CD4-positive, alpha-beta T cell (primary cell): ENCODE measurements around the gene NCF2. TPM values are rescaled to one million over a fixed set of nuclear protein-coding genes. Genes with fewer than 3 reads are reported as not detected.

Experiments
- ATAC-seq: fragments of 200-7000 bp; cut with Tn5 transposase; one replicate; pipeline ENCODE4 v1.10.0; 2022; ENCODE audit warnings: mild to moderate bottlenecking; ENCODE audit not compliant: poor library complexity
- CTCF ChIA-PET: fragments of 350-600 bp; sonication (Branson Sonifier 250); formaldehyde crosslinking; loops from one replicate; lab custom pipeline; 2021; ENCODE audit warnings: antibody characterized with exemption, inconsistent platforms; lab: Charles Lee
- POLR2A ChIA-PET: fragments of 350-600 bp; sonication (Branson Sonifier 250); formaldehyde crosslinking; loops from one replicate; lab custom pipeline; 2021; ENCODE audit warnings: antibody characterized with exemption, inconsistent platforms; lab: Charles Lee
- DNase-seq, 14 experiments: peaks; one replicate each; pipeline ENCODE4 v3.0.0-alpha.2; 2013 to 2020; ENCODE audit warnings: mixed read lengths in 2 of 14
- H3K27ac ChIP-seq, 2 donors: one replicate each; pipeline versions ENCODE4 v1.5.1 to v1.7.0; 2013; ENCODE audit warnings: low read length in 2 of 2, low read depth in 1 of 2, mild to moderate bottlenecking in 1 of 2
- H3K27me3 ChIP-seq, 2 experiments: 1 replicate in 1 of 2; 2 replicates in 1 of 2; pipeline versions ENCODE4 v1.6.1 to v1.7.0; 2013; ENCODE audit warnings: low read length in 2 of 2, control low read depth in 1 of 2, mild to moderate bottlenecking in 1 of 2, moderate library complexity in 1 of 2; ENCODE audit not compliant: insufficient read depth in 2 of 2, control insufficient read depth in 1 of 2
- H3K36me3 ChIP-seq: one replicate; pipeline ENCODE4 v1.6.1; 2013; ENCODE audit warnings: low read length, control low read depth; ENCODE audit not compliant: insufficient read depth
- H3K4me1 ChIP-seq: one replicate; pipeline ENCODE4 v1.6.1; 2013; ENCODE audit warnings: low read length, control low read depth; ENCODE audit not compliant: insufficient read depth
- H3K4me3 ChIP-seq: one replicate; pipeline ENCODE4 v1.5.1; 2013; ENCODE audit warnings: mild to moderate bottlenecking, low read length, moderate library complexity
- H3K9me3 ChIP-seq, 2 experiments: 1 replicate in 1 of 2; 2 replicates in 1 of 2; pipeline versions ENCODE4 v1.6.1 to v1.7.0; 2013; ENCODE audit warnings: low read length in 2 of 2, mild to moderate bottlenecking in 2 of 2, control low read depth in 1 of 2, moderate library complexity in 1 of 2; ENCODE audit not compliant: control insufficient read depth in 1 of 2, insufficient read depth in 1 of 2
- H3K27ac Mint-ChIP-seq: one replicate; pipeline ENCODE4 v1.8.0; 2020; ENCODE audit warnings: mixed read lengths
- H3K27me3 Mint-ChIP-seq: one replicate; pipeline ENCODE4 v1.8.0; 2021; ENCODE audit warnings: mixed read lengths
- H3K36me3 Mint-ChIP-seq: one replicate; pipeline ENCODE4 v1.8.0; 2021; ENCODE audit warnings: low read depth, mixed read lengths
- H3K4me1 Mint-ChIP-seq: one replicate; pipeline ENCODE4 v1.8.0; 2021; ENCODE audit warnings: low read depth, mixed read lengths
- H3K4me3 Mint-ChIP-seq: one replicate; pipeline ENCODE4 v1.8.0; 2020; ENCODE audit warnings: mild to moderate bottlenecking, mixed read lengths
- H3K9me3 Mint-ChIP-seq: one replicate; pipeline ENCODE4 v1.8.0; 2020; ENCODE audit warnings: mixed read lengths
- CTCF ChIP-seq: fragments of 200-600 bp; IDR thresholded peaks from one replicate; pipeline ENCODE4 v1.8.0; 2022; ENCODE audit warnings: antibody characterized with exemption, mild to moderate bottlenecking
- intact Hi-C, 2 experiments: fragments of 100-400 bp; cut with DNase I in 1 of 2; cut with micrococcal nuclease in 1 of 2; formaldehyde crosslinking; loops; one replicate each; pipeline versions ENCODE4 v1.15.1 to v1.9.0; 2023 to 2025; cut with DNase I, micrococcal nuclease
- total RNA-seq, 174 experiments: library from RNA in 2 of 174; stranded (reverse) in 2 of 174; gene quantifications; one replicate each; pipeline ENCODE4 v1.2.3 and lab custom pipeline; 2021 to 2026

NCF2 gene
- total RNA-seq, 2 experiments from 2014 or later, result 2.9 to 3.1 TPM

- Histone ChIP-seq H3K36me3 (no peaks in the 10 kb centered on the region), H3K27me3 (no peaks in the 10 kb centered on the region), H3K4me1 (peaks cover 17% of the 10 kb centered on the region), H3K4me3 (peak overlapping the region; percentile 28), H3K27ac (no peak overlapping the region), H3K9me3 (no peaks in the 10 kb centered on the region)
- Mint-ChIP-seq H3K4me1 (peaks cover 26% of the 10 kb centered on the region), H3K4me3 (no peak overlapping the region), H3K27me3 (no peaks in the 10 kb centered on the region), H3K27ac (peak overlapping the region; percentile 70), H3K36me3 (no peaks in the 10 kb centered on the region), H3K9me3 (no peaks in the 10 kb centered on the region)
- TF ChIP-seq CTCF, result no peak
- DNase-seq, result no peak
- ATAC-seq, result no peak
- CTCF ChIA-PET, result no interaction called here
- POLR2A ChIA-PET, result interaction anchor here (1.0 to 1.6 kb wide), 2 partner anchors 9 to 44 kb away, joined by 3 to 10 read pairs; no protein-coding TSS in a partner anchor
- intact Hi-C loops, result no loop called here
Observed at GRCh38 chr1:183589384-183589783, 875 bp downstream of the NCF2 start.

GRCh38 chr1:183588827-183589226 lies 1.4 kb downstream of the NCF2 start:
- peak overlapping the region; percentile 28 for H3K4me3 ChIP-seq

GRCh38 chr1:183586926-183587325 lies 3.3 kb downstream of the NCF2 start:
- Mint-ChIP-seq H3K4me3 (no peak overlapping the region), H3K9me3 (no peaks in the 10 kb centered on the region), H3K27ac (no peak overlapping the region), H3K27me3 (no peaks in the 10 kb centered on the region), H3K36me3 (no peaks in the 10 kb centered on the region), H3K4me1 (peaks cover 26% of the 10 kb centered on the region)
- H3K27ac ChIP-seq, result no peak overlapping the region
- TF ChIP-seq CTCF, result no peak
- no peaks in the 10 kb centered on the region for H3K27me3 ChIP-seq
- POLR2A ChIA-PET, result no interaction called here
- DNase-seq, result no peak
- CTCF ChIA-PET, result no interaction called here
- no peaks in the 10 kb centered on the region for H3K9me3 ChIP-seq
- intact Hi-C loops, result no loop called here
- peaks cover 17% of the 10 kb centered on the region for H3K4me1 ChIP-seq
- ATAC-seq, result no peak
- no peak overlapping the region for H3K4me3 ChIP-seq
- H3K36me3 ChIP-seq, result no peaks in the 10 kb centered on the region

More at GRCh38 chr1:183588827-183589226, 1.4 kb downstream of the NCF2 start:
- Mint-ChIP-seq H3K4me3 (no peak overlapping the region), H3K9me3 (no peaks in the 10 kb centered on the region), H3K27me3 (no peaks in the 10 kb centered on the region), H3K4me1 (peaks cover 26% of the 10 kb centered on the region), H3K27ac (peak overlapping the region; percentile 70), H3K36me3 (no peaks in the 10 kb centered on the region)
- no peaks in the 10 kb centered on the region for H3K36me3 ChIP-seq
- ChIA-PET CTCF (no interaction called here), POLR2A (interaction anchor here (1.0 to 1.6 kb wide), 2 partner anchors 9 to 45 kb away, joined by 3 to 10 read pairs; no protein-coding TSS in a partner anchor)
- ATAC-seq (no peak), DNase-seq (peak in 1 of 14 experiments; percentile 41)
- no peaks in the 10 kb centered on the region for H3K9me3 ChIP-seq
- intact Hi-C loops, result no loop called here
- TF ChIP-seq CTCF, result no peak
- H3K27me3 ChIP-seq, result no peaks in the 10 kb centered on the region
- peaks cover 17% of the 10 kb centered on the region for H3K4me1 ChIP-seq
- H3K27ac ChIP-seq, result no peak overlapping the region
